ENCODE results near the gene CACNA2D2. TPM values are rescaled to one million over a fixed set of nuclear protein-coding genes. Genes with fewer than 3 reads are reported as not detected.

CACNA2D2 gene
- total RNA-seq, 1 donor, result not detected

- H4K20me1 ChIP-seq (ENCODE audit: insufficient read depth, low read length), result peaks cover 38% of the 10 kb centered on the region
- H3K27ac ChIP-seq (ENCODE audit: low read depth, low read length), result peak overlapping the region; percentile 99
These were observed 183.4 kb downstream of the CACNA2D2 start for GRCh38 chr3:50319894-50320625.

GRCh38 chr3:50319181-50319893 is 184.1 kb downstream of the CACNA2D2 start:
- no peak overlapping the region for H3K27ac ChIP-seq (ENCODE audit: low read depth, low read length)
- peaks cover 14% of the 10 kb centered on the region for H3K4me1 ChIP-seq (ENCODE audit: insufficient read depth, low read length)
- no peak for TF ChIP-seq CTCF (IDR thresholded peaks at IDR 0.05; ENCODE audit: extremely low read depth, low read depth, low read length)
- DNase-seq (ENCODE audit: insufficient read length, low spot score, missing footprints), result no peak
- peaks cover 38% of the 10 kb centered on the region for H4K20me1 ChIP-seq (ENCODE audit: insufficient read depth, low read length)
- H3K36me3 ChIP-seq (ENCODE audit: insufficient read depth, low read length), result peaks cover 28% of the 10 kb centered on the region
- peak overlapping the region; percentile 99 for H3K4me2 ChIP-seq (ENCODE audit: insufficient read depth, low read length)
- no peak overlapping the region for H3K4me3 ChIP-seq (ENCODE audit: insufficient read depth, low read length)
- no peaks in the 10 kb centered on the region for H3K27me3 ChIP-seq (ENCODE audit: insufficient read depth, low read length)
- H3K9me3 ChIP-seq (ENCODE audit: low read depth, low read length), result no peaks in the 10 kb centered on the region
- no peak overlapping the region for H2AFZ ChIP-seq (ENCODE audit: low read length)
- peaks cover 31% of the 10 kb centered on the region for H3K79me2 ChIP-seq (ENCODE audit: insufficient read depth, low read length)

More at GRCh38 chr3:50319894-50320625, 183.4 kb downstream of the CACNA2D2 start:
- H3K4me2 ChIP-seq (ENCODE audit: insufficient read depth, low read length), result peak overlapping the region; percentile 99
- H3K4me3 ChIP-seq (ENCODE audit: insufficient read depth, low read length), result peak overlapping the region; percentile 91
- H3K36me3 ChIP-seq (ENCODE audit: insufficient read depth, low read length), result peaks cover 28% of the 10 kb centered on the region
- no peaks in the 10 kb centered on the region for H3K27me3 ChIP-seq (ENCODE audit: insufficient read depth, low read length)
- H3K9me3 ChIP-seq (ENCODE audit: low read depth, low read length), result no peaks in the 10 kb centered on the region
- peaks cover 14% of the 10 kb centered on the region for H3K4me1 ChIP-seq (ENCODE audit: insufficient read depth, low read length)
- no peak for TF ChIP-seq CTCF (IDR thresholded peaks at IDR 0.05; ENCODE audit: extremely low read depth, low read depth, low read length)
- peaks cover 31% of the 10 kb centered on the region for H3K79me2 ChIP-seq (ENCODE audit: insufficient read depth, low read length)
- peak; percentile 72 for DNase-seq (ENCODE audit: insufficient read length, low spot score, missing footprints)
- no peak overlapping the region for H2AFZ ChIP-seq (ENCODE audit: low read length)

GRCh38 chr3:50318615-50319014 is 184.8 kb downstream of the CACNA2D2 start:
- Histone ChIP-seq H2AFZ (ENCODE audit: low read length) (no peak overlapping the region), H3K27me3 (ENCODE audit: insufficient read depth, low read length) (no peaks in the 10 kb centered on the region), H3K4me1 (ENCODE audit: insufficient read depth, low read length) (peaks cover 14% of the 10 kb centered on the region), H3K4me2 (ENCODE audit: insufficient read depth, low read length) (no peak overlapping the region), H3K4me3 (ENCODE audit: insufficient read depth, low read length) (no peak overlapping the region), H3K27ac (ENCODE audit: low read depth, low read length) (no peak overlapping the region), H4K20me1 (ENCODE audit: insufficient read depth, low read length) (peaks cover 41% of the 10 kb centered on the region), H3K9me3 (ENCODE audit: low read depth, low read length) (no peaks in the 10 kb centered on the region), H3K36me3 (ENCODE audit: insufficient read depth, low read length) (peaks cover 28% of the 10 kb centered on the region), H3K79me2 (ENCODE audit: insufficient read depth, low read length) (peaks cover 31% of the 10 kb centered on the region)
- no peak for TF ChIP-seq CTCF (IDR thresholded peaks at IDR 0.05; ENCODE audit: extremely low read depth, low read depth, low read length)
- DNase-seq (ENCODE audit: insufficient read length, low spot score, missing footprints), result no peak

- Histone ChIP-seq H3K9me3 (ENCODE audit: low read depth, low read length) (no peaks in the 10 kb centered on the region), H3K27ac (ENCODE audit: low read depth, low read length) (no peak overlapping the region), H3K4me1 (ENCODE audit: insufficient read depth, low read length) (peaks cover 14% of the 10 kb centered on the region), H3K4me3 (ENCODE audit: insufficient read depth, low read length) (no peak overlapping the region), H3K79me2 (ENCODE audit: insufficient read depth, low read length) (peaks cover 31% of the 10 kb centered on the region), H3K36me3 (ENCODE audit: insufficient read depth, low read length) (peaks cover 28% of the 10 kb centered on the region), H3K27me3 (ENCODE audit: insufficient read depth, low read length) (no peaks in the 10 kb centered on the region), H3K4me2 (ENCODE audit: insufficient read depth, low read length) (no peak overlapping the region), H2AFZ (ENCODE audit: low read length) (no peak overlapping the region), H4K20me1 (ENCODE audit: insufficient read depth, low read length) (peaks cover 41% of the 10 kb centered on the region)
- TF ChIP-seq CTCF (IDR thresholded peaks at IDR 0.05; ENCODE audit: extremely low read depth, low read depth, low read length), result no peak
- no peak for DNase-seq (ENCODE audit: insufficient read length, low spot score, missing footprints)
These were observed 185.3 kb downstream of the CACNA2D2 start for GRCh38 chr3:50318163-50318562.
